Ramos (cell line): ENCODE data around the gene HOXC11.

Source experiments
- in situ Hi-C: fragments of 300-500 bp; cut with MboI; formaldehyde crosslinking; loops from one replicate; pipeline ENCODE4 v1.14.3; 2022; ENCODE audit warnings: low sequenced_read_pairs; ENCODE audit not compliant: unreplicated experiment

The HOXC11 gene

DNA sequence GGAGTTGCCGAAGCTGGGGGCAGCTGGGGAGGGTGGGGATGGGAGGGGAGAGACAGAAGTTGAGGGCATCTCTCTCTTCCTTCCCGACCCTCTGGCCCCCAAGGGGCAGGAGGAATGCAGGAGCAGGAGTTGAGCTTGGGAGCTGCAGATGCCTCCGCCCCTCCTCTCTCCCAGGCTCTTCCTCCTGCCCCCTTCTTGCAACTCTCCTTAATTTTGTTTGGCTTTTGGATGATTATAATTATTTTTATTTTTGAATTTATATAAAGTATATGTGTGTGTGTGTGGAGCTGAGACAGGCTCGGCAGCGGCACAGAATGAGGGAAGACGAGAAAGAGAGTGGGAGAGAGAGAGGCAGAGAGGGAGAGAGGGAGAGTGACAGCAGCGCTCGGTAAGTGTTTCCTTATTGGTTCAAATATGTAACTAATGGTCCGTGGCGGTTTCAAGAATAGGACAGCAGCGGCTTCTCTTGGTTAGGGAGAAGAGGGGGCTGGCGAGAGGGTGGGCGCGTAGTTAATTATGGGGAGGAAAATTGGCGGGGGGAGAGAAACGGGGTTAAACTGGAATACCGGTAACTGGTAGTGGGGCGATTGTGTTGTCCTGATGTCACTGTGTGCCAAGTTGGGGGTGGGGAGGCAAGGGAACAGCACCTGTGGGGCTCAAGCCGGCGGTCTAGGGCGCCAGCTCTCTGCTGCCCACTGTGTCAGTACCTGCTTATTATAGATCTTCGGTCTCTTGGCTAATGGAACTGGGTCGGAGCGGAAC lies 44.3 kb downstream of the HOXC11 start:
- in situ Hi-C loops = no loop called here

GRCh38 chr12:54017878-54018467 lies 45.0 kb downstream of the HOXC11 start:
- in situ Hi-C loops = no loop called here

DNA sequence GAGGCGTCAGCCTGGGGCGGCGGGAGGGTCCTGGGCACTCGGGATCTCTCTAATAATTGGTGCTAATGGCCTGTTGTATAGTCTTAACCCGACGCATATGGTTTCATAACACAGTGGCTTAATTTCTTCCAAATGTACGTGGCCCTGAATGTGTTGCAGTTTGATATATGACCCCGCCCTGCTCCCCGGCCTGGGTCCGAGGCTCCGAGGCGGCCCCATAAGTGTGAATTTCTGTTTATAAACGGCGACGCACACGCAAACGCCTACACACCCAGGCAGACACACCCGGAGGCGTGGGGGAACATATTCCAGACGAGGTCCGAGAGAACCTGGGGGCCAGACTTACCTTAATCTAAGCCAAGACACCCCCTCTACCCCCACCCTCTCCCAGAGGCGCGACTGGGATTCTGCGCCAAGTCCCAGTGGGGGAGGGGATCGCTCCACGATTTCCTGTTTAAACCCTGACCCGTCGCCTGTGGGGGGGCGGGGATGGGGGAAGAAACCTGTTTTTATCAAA lies 45.6 kb downstream of the HOXC11 start:
- in situ Hi-C loops = no loop called here

GRCh38 chr12:54019091-54019811 lies 46.3 kb downstream of the HOXC11 start:
- in situ Hi-C loops = no loop called here

DNA sequence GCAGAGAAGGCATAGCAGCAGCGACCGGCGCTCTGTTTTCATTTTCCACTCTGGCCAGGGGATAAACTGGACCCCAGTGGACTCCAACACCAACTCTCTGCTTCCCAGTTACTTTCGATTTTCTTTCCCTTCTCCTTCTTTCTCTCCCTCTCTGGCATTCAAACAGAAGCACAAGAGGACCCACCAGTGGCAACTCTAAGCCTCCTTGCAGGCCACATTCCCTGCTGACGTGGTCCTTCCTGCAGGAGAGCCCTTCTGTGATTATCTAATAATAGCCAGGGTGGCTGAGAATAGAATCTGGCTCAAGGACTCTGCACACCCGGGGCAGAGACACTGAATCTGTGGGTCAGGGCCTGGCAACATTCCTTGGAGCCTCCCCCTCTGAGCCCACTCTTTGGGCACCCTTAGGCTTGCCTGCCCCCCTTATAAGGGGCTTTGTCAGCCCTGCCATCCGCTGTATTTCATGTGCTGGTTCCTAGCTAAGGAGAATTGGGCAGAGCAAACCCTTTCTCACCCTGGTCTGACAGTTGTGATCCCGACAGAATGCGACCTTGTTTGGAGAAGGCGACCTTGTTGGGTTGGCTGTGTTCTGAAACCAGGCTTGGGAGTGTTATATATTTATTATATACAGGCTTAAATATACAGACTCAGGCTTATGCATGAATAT lies 47.1 kb downstream of the HOXC11 start:
- in situ Hi-C loops = no loop called here

GRCh38 chr12:54020591-54021405 lies 47.9 kb downstream of the HOXC11 start:
- in situ Hi-C loops = no loop called here

DNA sequence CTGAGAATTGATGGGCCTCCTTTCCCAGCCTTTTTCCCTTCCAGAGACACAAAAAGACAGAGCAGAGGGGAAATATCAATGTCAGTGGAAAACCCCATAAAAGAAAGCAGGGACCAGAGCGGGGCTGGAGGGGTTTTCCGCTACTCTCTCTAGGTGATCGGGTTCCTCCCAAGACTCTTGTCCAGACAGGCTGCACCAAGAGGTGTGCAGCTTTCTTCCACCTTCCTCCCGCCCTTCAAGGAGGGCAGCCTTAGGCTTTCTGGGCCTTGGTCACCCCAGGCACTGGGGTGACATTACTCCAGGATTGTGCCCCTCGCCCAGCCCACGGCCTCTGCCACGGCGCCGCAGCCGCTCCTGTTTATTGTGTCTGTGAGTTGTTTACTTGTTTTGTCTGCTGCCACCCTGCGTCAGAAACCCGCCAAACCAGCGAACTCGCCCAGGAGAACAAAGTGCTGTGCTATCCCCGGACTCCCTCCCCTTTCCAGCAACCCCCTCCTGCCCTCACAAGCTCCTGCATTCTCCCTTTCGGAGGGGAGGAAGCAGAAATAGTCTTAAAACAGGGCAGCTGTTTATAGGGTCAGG lies 48.6 kb downstream of the HOXC11 start:
- in situ Hi-C loops = no loop called here

DNA sequence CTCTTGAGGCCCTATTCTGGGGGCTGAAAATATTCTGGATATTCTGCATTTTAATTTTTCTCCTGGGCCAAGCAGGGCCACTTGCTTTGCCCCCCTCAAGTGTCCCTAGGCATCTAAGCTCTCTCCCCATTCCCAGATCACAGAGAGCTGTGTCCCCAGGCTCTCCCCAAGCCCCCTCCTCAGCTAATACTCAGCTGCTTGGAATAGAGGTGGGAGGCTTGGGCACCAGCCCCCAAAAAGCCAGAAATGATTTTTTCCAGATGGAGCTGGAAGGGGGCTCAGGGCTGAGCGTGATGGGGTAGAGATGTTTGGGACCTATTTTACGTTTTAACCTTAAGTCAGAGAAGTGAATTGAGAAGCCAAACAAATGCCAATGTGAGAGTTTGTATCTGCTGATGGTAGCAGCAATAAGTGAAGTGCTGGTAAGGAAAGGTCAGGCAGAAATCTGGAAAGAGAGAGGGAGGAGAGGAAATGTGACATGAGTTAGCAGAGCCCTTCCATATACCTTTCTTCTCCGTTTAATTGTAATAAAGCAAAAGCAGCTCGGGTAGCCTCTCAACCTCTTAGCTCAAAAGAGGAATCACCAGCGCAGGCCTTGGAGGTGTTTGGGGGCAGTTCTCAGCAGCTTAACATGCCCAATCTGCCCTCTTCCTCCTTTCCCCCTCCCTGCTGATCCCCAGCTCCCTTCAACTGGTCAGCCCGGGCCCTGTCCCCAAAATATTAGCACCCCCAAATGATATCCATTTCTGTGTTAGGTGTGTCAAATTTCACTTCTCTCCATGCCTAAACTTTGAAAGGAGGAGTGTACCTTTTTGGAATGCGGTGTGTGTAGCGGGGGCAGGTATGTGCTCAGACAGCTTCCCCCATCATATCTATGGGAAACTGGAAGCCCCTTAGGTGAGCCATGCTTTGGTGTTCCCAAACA lies 50.3 kb downstream of the HOXC11 start:
- in situ Hi-C loops = no loop called here

- in situ Hi-C loops = no loop called here
Observed at GRCh38 chr12:54024127-54024526, 51.2 kb downstream of the HOXC11 start.

- in situ Hi-C loops = no loop called here
Observed at GRCh38 chr12:54024581-54025305, 51.8 kb downstream of the HOXC11 start.

- in situ Hi-C loops = no loop called here
Observed at GRCh38 chr12:54025499-54026405, 52.8 kb downstream of the HOXC11 start.

DNA sequence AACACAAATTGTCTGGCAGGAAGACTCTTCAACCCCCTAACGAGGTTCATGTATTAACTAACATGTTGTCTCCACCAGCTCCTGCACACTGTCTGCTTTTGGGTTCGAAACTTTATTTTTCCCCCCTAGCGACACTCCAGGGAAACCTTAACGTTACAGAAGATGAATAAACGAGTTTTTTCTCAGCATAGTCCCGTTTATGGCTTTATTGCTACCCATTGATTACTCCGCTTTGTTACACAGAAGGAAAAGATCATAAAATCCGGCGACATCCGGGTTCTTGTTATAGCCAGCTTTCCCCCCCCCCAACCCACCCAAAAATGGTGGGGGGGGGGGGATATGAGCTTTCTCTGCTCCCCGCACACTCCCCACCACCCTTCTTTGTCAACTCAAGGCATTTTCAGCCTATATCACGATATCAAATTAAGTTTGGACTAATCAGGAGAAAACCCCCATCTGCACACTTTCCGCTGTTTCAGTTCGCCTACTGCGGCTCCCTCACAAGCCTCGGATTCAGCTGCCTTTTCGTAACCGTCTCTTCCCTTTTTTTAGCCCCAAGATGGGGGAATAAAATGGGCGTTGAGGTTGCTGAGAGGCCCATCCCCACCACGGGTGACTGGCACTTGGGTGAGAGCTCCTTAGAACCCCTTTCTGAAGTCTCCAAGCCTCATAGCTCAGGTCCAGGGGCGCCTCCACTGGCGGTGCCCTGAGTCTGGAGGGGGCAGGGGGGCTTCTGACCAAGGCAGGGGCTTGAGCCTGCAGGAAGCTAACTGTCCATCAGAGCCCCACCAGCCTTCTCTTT lies 53.9 kb downstream of the HOXC11 start:
- in situ Hi-C loops = no loop called here
